ENCODE results near the gene PAFAH1B1.
A peak's percentile ranks its signal among the peaks of the same experiment; 100 is the strongest.
"Not testable (repeated sequence)": the region's sequence is repeated elsewhere in the genome, so short reads cannot be mapped to it uniquely, and the experiment has no call there.

Gene PAFAH1B1

GRCh38 chr17:2592971-2593820 lies at the start of gene PAFAH1B1:
Gene PAFAH1B1 (plus strand): TSS chr17:2593654. CDS start chr17:2638289, 44,635 bp downstream.
- DNase-seq = peak; percentile 96

DNA sequence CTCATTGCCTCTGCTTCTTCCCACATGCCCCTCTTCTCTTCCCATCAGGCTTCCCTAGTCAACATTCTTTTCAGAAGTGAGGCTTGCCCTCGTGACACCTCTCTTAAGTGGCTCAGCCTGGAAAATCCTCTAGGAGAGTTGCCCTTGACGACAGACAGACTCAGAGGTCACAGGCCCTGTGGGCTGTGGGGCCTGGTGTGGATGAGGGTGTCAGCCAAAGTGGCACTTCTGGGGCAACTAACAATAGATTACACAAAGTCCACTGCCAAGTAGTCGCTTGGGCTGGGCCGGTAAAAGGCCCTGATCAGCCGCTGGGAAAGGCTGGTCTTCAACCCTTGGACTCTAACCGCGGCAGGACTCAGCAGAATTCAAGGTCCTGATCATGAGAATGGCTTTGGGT lies 48.1 kb upstream of the PAFAH1B1 start:
- no peak for DNase-seq

GRCh38 chr17:2547176-2547575 lies 46.3 kb upstream of the PAFAH1B1 start:
- DNase-seq = no peak

- DNase-seq = not testable (repeated sequence)
Measured at GRCh38 chr17:2548026-2548425, 45.4 kb upstream of the PAFAH1B1 start.

- no peak for DNase-seq
Measured at GRCh38 chr17:2549392-2550211, 43.9 kb upstream of the PAFAH1B1 start.

GRCh38 chr17:2551493-2551892 lies 42.0 kb upstream of the PAFAH1B1 start:
- no peak for DNase-seq

DNA sequence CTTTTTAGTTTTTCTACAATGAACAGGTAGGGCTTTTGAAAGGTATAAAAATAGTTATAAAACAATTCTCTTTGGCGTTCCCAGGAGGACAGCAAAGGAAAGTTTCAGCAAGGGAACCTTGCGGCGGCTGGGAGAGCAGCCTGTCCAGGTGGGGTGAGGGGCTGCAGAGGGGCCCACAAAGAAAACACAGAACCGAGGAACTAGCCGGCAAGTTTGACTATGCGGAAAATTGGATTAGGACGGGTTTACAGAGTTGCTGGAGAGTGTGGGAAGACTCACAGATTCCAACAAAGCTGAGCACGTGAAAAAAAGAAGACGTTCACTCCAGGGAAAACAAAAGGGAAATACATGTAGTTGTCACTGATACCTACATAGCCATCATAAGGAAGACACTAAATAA lies 41.5 kb upstream of the PAFAH1B1 start:
- DNase-seq = no peak

DNA sequence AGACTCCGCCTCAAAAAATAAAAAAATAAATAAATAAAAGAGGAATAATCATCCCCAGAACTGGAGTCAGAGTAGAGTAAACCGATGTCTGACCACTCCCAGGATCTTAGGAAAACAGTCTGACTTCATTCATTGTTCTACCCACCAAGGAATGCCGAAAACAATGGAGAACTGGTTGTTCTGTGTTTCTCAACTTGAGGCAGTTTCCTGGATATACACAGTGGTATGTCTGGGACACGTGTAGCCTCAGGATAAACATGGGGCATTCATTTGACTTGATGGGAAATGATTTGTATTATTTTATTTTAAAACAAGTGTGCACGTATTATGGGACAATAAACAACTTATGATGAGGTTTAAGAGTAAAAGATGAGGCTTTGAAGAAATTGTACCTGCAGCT lies 32.8 kb upstream of the PAFAH1B1 start:
- DNase-seq = no peak

DNA sequence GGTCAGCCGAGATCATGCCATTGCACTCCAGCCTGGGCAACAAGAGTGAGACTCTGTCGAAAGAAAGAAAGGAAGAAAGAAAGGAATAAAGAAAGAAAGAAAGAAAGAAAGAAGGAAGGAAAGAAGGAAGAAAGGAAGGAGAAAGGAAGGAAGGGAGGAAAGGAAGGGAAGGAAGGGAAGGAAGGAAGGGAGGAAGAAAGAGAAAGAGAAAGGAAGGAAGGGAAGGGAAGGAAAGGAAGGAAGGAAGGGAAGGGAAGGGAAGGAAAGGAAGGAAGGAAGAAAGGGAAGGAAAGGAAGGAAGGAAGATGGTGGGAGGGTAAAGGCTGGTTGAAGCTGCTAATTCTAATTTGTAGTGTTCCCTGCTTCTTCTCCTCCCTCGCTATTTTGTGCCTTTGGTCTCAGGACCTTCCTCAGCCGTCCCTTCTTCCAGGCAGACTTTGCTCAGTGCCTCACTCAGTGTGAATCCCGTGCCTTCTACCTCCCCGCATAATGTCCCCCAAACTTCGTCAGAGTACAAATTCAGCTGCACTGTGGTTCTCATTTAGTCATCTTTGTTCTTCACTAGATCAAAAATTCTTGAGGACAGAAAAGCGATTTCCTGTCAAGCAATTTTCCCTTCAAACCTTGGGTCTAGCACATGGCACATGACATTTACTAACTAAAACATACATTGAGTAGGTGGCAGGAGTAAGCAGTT lies 31.1 kb upstream of the PAFAH1B1 start:
- no peak for DNase-seq

DNA sequence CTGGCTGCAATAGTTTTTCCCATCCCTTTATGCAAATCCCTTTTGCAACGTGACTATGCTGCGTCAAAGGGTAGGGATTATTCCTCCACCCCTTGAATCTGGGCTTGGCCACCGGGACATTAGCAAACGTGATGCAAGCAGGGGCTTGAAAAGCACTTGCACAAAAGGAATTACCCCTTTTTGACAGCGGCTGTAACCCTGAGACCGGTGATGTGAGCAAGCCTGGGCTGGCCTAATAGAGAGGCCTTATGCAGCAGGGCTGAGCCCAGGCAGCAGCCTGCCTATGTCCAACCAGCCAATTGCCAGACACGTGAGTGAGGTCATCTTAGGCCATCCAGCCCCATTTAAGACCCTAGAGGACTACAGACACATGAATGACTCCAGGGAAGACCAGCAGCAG lies 30.4 kb upstream of the PAFAH1B1 start:
- no peak for DNase-seq

DNA sequence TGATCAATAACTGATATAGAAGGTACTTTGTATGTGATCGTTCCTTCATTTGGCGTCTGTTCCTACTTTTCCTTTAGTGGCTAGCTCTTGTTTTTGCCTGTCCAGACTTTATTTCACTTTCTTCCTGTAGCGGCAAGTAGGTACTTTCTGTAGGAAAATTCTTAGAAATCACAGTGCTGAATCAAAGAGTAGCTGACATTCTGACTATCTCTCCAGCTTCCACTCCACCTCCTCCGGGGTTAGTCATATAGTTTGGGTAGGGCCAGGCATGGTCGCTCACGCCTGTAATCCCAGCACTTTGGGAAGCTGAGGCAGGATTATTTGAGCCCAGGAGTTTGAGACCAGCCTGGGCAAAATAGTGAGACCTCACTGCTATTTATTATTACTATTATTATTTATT lies 29.9 kb upstream of the PAFAH1B1 start:
- no peak for DNase-seq

- DNase-seq = no peak
Measured at GRCh38 chr17:2564877-2565276, 28.6 kb upstream of the PAFAH1B1 start.

GRCh38 chr17:2566056-2566455 lies 27.4 kb upstream of the PAFAH1B1 start:
- DNase-seq = no peak

DNA sequence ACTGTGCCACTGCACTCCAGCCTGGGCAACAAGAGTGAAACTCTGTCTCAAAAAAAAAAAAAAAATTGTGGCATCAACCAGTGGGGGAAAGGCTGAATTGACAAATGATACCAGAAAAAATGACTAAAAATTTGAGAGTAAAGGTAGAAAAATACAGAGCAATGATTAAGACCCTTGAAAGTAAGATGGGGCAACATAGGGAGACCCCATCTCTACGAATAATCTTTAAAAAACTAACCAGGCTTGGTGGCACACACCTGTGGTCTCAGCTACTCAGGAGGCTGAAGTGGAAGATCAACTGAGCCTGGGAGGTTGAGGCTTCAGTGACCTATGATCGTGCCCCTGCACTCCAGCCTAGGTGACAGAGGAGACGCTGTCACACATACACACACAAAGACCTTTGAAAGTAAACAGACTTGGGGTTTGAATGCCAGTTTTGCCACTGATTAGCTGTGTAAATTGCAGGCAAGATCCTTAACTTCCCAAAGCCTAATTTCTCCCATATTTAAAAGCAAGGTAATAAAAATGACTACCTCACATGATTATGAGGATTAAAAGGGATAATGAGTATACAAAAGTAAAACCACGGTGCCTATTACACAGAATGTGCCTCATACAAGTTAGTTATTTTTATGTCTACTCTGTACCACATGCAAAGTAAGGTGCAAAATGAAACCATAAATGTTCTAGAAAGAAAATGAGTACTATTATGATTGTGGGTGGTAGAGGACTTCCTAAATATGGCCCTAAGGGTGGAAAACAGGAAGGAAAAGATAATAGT lies 21.7 kb upstream of the PAFAH1B1 start:
- DNase-seq = no peak

GRCh38 chr17:2572304-2572609 lies 21.2 kb upstream of the PAFAH1B1 start:
- DNase-seq = not testable (repeated sequence)

DNA sequence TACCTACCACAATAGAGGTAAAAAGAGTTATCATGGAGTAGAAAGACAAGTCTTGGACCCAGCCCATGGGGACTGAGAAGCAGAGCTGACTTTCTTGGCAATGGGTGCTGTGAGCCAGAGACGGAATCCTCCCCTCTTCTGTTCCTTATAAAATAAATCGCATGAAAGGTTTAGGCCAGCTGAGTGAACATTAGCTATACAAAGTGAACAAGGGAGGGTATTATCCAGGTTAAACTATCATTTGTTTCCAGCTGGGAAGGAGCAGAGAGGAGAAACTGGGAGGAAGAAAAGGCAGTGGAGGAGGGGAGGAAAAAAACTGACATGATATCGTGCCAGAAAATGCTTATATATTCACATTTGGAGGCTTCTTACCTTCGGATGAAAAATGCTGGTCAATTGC lies 13.3 kb upstream of the PAFAH1B1 start:
- DNase-seq = no peak

DNA sequence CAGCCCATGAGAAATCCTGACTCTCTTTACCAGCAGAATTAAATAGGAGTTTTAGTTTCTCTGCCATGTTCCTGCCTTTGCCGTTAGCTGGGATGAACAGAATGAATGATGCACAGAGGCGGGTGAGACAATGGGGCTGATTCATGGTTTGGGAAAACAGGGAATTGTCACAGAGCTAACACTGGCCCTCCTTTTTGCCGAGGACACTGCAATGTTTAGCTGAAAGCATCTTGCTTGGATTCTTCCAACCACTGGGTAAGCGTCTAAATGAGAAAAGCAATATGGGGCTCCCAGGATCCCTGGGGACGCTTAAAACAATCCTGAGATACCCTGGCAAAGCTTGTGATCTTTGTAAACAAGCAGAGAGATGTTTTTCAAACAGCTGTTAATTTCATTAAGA lies 12.8 kb upstream of the PAFAH1B1 start:
- no peak for DNase-seq

DNA sequence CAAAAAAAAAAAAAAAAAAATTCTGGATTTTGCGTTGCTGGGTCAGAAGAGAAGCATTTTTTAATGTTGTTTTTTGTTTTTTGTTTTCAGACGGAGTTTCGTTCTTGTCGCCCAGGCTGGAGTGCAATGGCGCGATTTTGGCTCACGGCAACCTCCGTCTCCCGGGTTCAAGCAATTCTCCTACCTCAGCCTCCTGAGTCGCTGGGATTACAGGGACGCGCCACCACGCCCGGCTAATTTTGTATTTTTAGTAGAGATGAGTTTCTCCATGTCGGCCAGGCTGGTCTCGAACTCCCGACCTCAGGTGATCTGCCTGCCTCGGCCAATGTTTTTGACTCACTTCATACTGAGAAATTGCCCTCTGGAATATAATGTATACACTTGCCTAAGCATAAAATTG lies 11.0 kb upstream of the PAFAH1B1 start:
- DNase-seq = no peak

- no peak for DNase-seq
Measured at GRCh38 chr17:2591040-2591640, 2.3 kb upstream of the PAFAH1B1 start.

DNA sequence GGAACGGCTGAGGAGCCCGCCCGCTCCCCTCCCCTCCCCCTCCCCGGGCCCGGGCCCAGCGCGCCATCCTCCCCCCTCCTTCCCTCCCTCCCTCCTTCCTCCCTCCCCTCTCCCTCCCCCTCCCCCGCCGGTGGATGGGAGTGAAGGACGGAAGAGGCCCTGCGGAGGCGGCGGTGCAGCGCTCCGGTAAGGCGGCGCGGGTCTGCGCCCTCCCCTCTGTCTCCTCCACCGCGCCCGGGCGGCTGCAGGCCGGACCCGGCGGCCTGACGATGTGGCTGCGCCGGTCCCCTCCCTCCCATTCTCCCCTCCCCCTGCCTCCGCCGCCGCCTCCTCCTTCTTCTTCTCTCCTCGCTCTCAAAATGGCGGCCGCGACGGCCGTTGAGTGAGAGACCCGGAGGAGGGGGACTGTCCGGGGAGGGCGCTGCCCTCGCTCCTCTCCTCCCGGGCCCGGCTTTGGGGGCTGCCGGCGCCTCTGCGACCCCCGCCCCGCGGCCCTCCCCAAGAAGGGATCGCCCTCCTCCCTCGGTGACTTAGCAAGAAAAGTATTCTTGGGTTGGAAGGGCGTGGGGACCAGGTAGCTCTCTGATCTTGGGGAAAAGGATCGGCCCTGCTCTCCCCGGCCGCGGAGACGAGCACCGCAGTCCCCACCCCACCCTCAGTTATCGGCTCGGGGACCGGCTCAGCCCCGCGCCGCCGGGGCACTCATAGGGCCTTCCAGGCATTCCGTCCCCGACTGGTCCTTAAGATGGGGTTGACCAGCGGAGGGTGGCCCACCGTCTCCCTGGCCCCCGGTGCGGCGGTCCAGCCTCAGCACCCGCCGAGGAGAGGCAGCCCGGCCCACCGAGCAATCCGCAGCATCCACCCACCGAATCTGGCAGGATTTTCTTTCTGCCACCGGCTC lies 617 bp downstream of the PAFAH1B1 start:
- DNase-seq = peak; percentile 88

All from activated CD4-positive, alpha-beta T cell treated with anti-CD3 and anti-CD28 coated beads for 48 hours (primary cell).